Tongue (tissue), 2 donors: ENCODE results near the gene CUBN. TPM values are rescaled to one million over a fixed set of nuclear protein-coding genes. Genes with fewer than 3 reads are reported as not detected.

ENCODE experiments used
- DNase-seq: peaks from one replicate; pipeline ENCODE4 v3.0.0-alpha.2; 2015
- total RNA-seq: library from RNA; depleted of rRNA; stranded (reverse); fragments of >200 nt; gene quantifications from one replicate; pipeline ENCODE4 v1.2.3, GENCODE V29; 2014

The CUBN gene
- total RNA-seq, 1 donor from 2014 or later, result 3.5 TPM

GRCh38 chr10:16987976-16988610 lies 141.5 kb downstream of the CUBN start:
- no peak for DNase-seq

- DNase-seq, result no peak
Measured at GRCh38 chr10:16987206-16987621, 142.4 kb downstream of the CUBN start.

GRCh38 chr10:16986406-16987205 lies 143.0 kb downstream of the CUBN start:
- DNase-seq, result peak; percentile 80

- DNase-seq, result no peak
Measured at GRCh38 chr10:16986082-16986405, 143.6 kb downstream of the CUBN start.

- DNase-seq, result no peak
Measured at GRCh38 chr10:16984242-16984641, 145.4 kb downstream of the CUBN start.

GRCh38 chr10:16976803-16977202 lies 152.8 kb downstream of the CUBN start:
- no peak for DNase-seq

- DNase-seq, result no peak
Measured at GRCh38 chr10:16975188-16975587, 154.4 kb downstream of the CUBN start.

GRCh38 chr10:16968416-16969041 lies 161.1 kb downstream of the CUBN start:
- peak; percentile 62 for DNase-seq

- peak; percentile 30 for DNase-seq
Measured at GRCh38 chr10:16967866-16968415, 161.7 kb downstream of the CUBN start.

- peak; percentile 77 for DNase-seq
Measured at GRCh38 chr10:16966991-16967865, 162.4 kb downstream of the CUBN start.

GRCh38 chr10:16965740-16966447 lies 163.7 kb downstream of the CUBN start:
- peak; percentile 93 for DNase-seq

- peak; percentile 59 for DNase-seq
Measured at GRCh38 chr10:16965344-16965616, 164.3 kb downstream of the CUBN start.

- DNase-seq, result peak; percentile 88
Measured at GRCh38 chr10:16964576-16965343, 164.9 kb downstream of the CUBN start.

- no peak for DNase-seq
Measured at GRCh38 chr10:16960551-16960950, 169.1 kb downstream of the CUBN start.

GRCh38 chr10:16957038-16957437 lies 172.6 kb downstream of the CUBN start:
- no peak for DNase-seq

- DNase-seq, result peak; percentile 51
Measured at GRCh38 chr10:16954280-16955030, 175.2 kb downstream of the CUBN start.

- DNase-seq, result no peak
Measured at GRCh38 chr10:16953270-16953669, 176.3 kb downstream of the CUBN start.

GRCh38 chr10:16952610-16953009 lies 177.0 kb downstream of the CUBN start:
- no peak for DNase-seq

- DNase-seq, result peak; percentile 44
Measured at GRCh38 chr10:16952080-16952479, 177.5 kb downstream of the CUBN start.
